Activated T-helper 1 cell treated with anti-CD3 and anti-CD28 coated beads, Interleukin-2, amount 50 U/mL, for 16 hours (primary cell): Measurements from ENCODE around the gene DDTL.

Source experiments
- DNase-seq, 2 donors: peaks; one replicate each; pipeline ENCODE4 v3.0.0-alpha.2; 2020; ENCODE audit warnings: low read depth in 1 of 2, low spot score in 1 of 2

DDTL gene

GRCh38 chr22:24005201-24005600 is 38.5 kb downstream of the DDTL start, which contains the start of gene GSTT4:
Gene GSTT4, minus strand, starts transcription at chr22:24005453. Its CDS starts 97 bp downstream, at chr22:24005356.
- DNase-seq, result no peak

- DNase-seq, result no peak
Measured at GRCh38 chr22:24006207-24006913, 39.7 kb downstream of the DDTL start.

GRCh38 chr22:24006914-24007214 is 40.2 kb downstream of the DDTL start:
- no peak for DNase-seq

GRCh38 chr22:24007253-24008021 is 40.7 kb downstream of the DDTL start:
- DNase-seq, result no peak

GRCh38 chr22:24008022-24008283 is 41.3 kb downstream of the DDTL start:
- no peak for DNase-seq

GRCh38 chr22:24008381-24009226 is 41.9 kb downstream of the DDTL start:
- no peak for DNase-seq

- DNase-seq, result no peak
Measured at GRCh38 chr22:24009227-24010017, 42.7 kb downstream of the DDTL start.

GRCh38 chr22:24010018-24010391 is 43.3 kb downstream of the DDTL start:
- no peak for DNase-seq

GRCh38 chr22:24011735-24012068 is 45.0 kb downstream of the DDTL start:
- no peak for DNase-seq

GRCh38 chr22:24016156-24016555 is 49.5 kb downstream of the DDTL start:
- no peak for DNase-seq

GRCh38 chr22:24021304-24021703 is 54.6 kb downstream of the DDTL start:
- DNase-seq, result no peak
